GM12891 (cell line): ENCODE measurements around the gene AMZ2. TPM values are rescaled to one million over a fixed set of nuclear protein-coding genes. Genes with fewer than 3 reads are reported as not detected.
"Not testable (repeated sequence)": the region's sequence is repeated elsewhere in the genome, so short reads cannot be mapped to it uniquely, and the experiment has no call there.

Experiments
- DNase-seq: peaks from one replicate; pipeline ENCODE4 v3.0.0; 2011; ENCODE audit warnings: low spot score; ENCODE audit not compliant: insufficient read length
- FAIRE-seq: peaks from 2 replicates; lab custom pipeline; 2011; peaks lifted over from hg19 to GRCh38; lab: Jason Lieb, UNC
- PAX5 ChIP-seq: IDR thresholded peaks from 2 replicates; pipeline ENCODE4 v1.6.1; 2011; ENCODE audit warnings: low read length, moderate library complexity, mild to moderate bottlenecking; ENCODE audit not compliant: insufficient read depth, severe bottlenecking
- POLR2A ChIP-seq: IDR thresholded peaks from 2 replicates; pipeline ENCODE4 v1.6.1; 2011; ENCODE audit warnings: low read depth, low read length, control low read depth
- POLR2AphosphoS5 ChIP-seq: IDR thresholded peaks from 2 replicates; pipeline ENCODE4 v1.6.1; 2011; ENCODE audit warnings: low read depth, low read length, control low read depth
- POU2F2 ChIP-seq: IDR thresholded peaks from 2 replicates; pipeline ENCODE4 v1.6.1; 2011; ENCODE audit warnings: low read depth, mild to moderate bottlenecking, control low read depth, low read length, moderate library complexity
- SPI1 ChIP-seq: IDR thresholded peaks from 2 replicates; pipeline ENCODE4 v1.6.1; 2011; ENCODE audit warnings: low read depth, low read length, control low read depth
- TAF1 ChIP-seq: IDR thresholded peaks from 2 replicates; pipeline ENCODE4 v1.6.1; 2011; ENCODE audit warnings: low read depth, low read length, control low read depth
- polyA plus RNA-seq: library from polyadenylated mRNA; unstranded; fragments of >200 nt; gene quantifications from one replicate; pipeline ENCODE4 v1.2.1, GENCODE V29; 2012; ENCODE audit warnings: low read depth, missing spikeins, inconsistent platforms; ENCODE audit not compliant: missing spikeins

The AMZ2 gene
- 84.6 TPM for polyA plus RNA-seq

GRCh38 chr17:68247445-68248198, at the start of gene AMZ2:
Gene AMZ2, plus strand, starts transcription at chr17:68248043. Its CDS starts 2,145 bp downstream, at chr17:68250188.
- FAIRE-seq = peak; percentile 100
- peak; percentile 75 for DNase-seq
- TF ChIP-seq TAF1 (peak; percentile 41; the same call in 1 of the 2 replicates), POU2F2 (no peak; the same call in 1 of the 2 replicates), SPI1 (no peak), POLR2A (peak; percentile 54), PAX5 (peak; percentile 24), POLR2AphosphoS5 (peak; percentile 86)

DNA sequence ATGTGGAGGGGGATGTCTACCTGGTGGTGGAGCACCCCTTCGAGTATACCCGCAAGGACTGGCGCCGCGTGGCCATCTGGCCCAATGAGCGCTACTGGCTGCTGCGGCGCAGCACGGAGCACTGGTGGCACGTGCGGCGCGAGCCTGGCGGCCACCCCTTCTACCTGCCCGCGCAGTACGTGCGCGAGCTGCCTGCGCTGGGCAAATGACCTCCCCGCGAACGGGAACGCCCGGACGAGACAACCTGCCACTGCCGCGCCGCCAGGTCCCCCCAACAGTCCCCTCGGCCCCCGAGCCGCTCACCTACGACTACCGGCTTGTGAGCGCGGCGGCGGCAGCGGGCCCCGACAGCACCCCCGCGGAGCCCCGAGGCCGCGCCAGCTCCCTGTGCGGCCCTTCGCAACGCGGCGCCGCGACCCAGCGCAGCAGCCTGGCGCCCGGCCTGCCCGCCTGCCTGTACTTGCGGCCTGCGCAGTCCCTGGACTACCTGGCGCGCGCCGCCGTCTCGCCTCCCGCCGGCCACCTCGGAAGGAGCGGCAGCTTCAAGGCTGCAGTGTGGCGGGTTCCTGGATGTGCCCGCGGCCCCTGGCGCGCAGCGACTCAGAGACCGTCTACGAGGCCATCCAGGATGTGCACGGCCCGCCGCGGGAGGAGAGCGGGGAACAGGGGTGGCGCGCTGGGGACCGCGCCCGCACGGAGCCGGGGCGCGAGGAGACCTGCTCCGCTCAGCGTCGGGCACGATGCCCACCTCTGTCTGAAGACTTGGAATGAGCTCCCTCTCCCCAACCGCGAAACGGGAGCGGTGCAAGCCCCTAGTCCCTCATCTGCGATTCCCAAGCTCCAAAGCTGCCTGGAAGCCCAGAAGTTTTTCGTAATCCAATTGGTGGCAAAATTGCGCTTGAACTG, 48.7 kb upstream of the AMZ2 start:
- DNase-seq (peak; percentile 26), FAIRE-seq (no peak)
- no peak for TF ChIP-seq SPI1
- no peak for TF ChIP-seq TAF1
- TF ChIP-seq POLR2A = no peak
- no peak for TF ChIP-seq PAX5
- TF ChIP-seq POU2F2 = no peak
- no peak for TF ChIP-seq POLR2AphosphoS5

GRCh38 chr17:68199837-68200688, 47.8 kb upstream of the AMZ2 start:
- FAIRE-seq (no peak), DNase-seq (no peak)
- TF ChIP-seq POU2F2 (peak; percentile 48; the same call in 1 of the 2 replicates), POLR2A (no peak)

- DNase-seq = peak; percentile 42
- FAIRE-seq = peak; percentile 78
- TF ChIP-seq POU2F2 (no peak), TAF1 (no peak), SPI1 (no peak), PAX5 (no peak), POLR2A (no peak)
Observed at GRCh38 chr17:68200689-68201417, 47.0 kb upstream of the AMZ2 start.

DNA sequence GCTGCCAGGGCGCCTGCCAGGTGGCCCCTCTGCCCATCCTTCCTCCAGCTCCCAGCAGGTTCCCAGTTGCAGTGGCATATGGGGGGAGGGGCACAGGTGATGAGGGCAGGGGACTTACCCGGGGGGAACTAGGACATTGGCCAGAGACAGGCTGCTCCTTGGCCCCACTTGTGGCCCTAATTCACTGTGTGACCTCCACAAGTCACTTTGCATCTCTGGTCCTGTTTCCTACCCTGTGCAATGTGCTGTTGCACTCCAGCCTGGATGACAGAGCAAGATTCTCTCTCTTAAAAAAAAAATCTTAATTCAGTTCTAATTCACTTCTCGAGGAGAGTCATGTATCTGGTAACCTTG, 46.4 kb upstream of the AMZ2 start:
- DNase-seq, FAIRE-seq: not testable (repeated sequence)

GRCh38 chr17:68202321-68202720, 45.5 kb upstream of the AMZ2 start:
- not testable (repeated sequence) for FAIRE-seq, DNase-seq

DNA sequence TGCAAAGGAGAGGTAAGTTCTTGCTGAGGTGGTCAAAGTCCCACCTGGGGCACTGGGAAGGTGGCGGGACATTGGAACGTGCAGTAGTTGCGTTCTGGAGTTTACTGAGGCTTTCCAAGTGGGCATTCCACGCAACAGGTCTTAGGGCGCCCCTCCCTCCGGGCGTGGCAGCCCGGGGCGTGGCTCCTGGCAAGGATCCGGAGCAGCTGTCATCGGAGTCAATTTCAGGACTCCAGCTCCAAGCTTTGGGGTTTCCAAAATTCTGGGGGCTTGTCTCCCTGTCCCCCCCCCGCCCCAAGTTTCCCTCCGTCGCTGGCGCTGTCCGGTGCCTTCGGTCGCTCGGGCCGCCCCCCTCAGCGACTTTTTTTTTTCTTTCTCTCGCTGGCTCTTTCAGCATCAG, 43.1 kb upstream of the AMZ2 start:
- no peak for FAIRE-seq
- no peak for DNase-seq

GRCh38 chr17:68205251-68205807, 42.5 kb upstream of the AMZ2 start:
- DNase-seq (peak; percentile 84), FAIRE-seq (peak; percentile 68)
- TF ChIP-seq POLR2A (no peak), POLR2AphosphoS5 (0 out of 2 replicates have a peak, but pooled peaks have one; percentile 30), PAX5 (peak; percentile 75), TAF1 (peak; percentile 51; the same call in 1 of the 2 replicates), SPI1 (no peak)

More for the DNA sequence above, 43.1 kb upstream of the AMZ2 start:
- TF ChIP-seq POLR2A (no peak), POLR2AphosphoS5 (no peak), SPI1 (no peak), TAF1 (no peak)
